DOHH2 (cell line): ENCODE measurements around the gene TUBD1.
"Not testable (repeated sequence)": the region's sequence is repeated elsewhere in the genome, so short reads cannot be mapped to it uniquely, and the experiment has no call there.

ENCODE experiments used
- H3F3A ChIP-seq: fragments of 200-600 bp; sonication (generic), shearing (Covaris generic); 2 replicates; pipeline ENCODE4 v1.6.0; 2016; ENCODE audit warnings: antibody characterized with exemption, mild to moderate bottlenecking; ENCODE audit not compliant: control insufficient read depth, insufficient read depth
- H3K27ac ChIP-seq: fragments of 200-600 bp; sonication (generic); 2 replicates; pipeline ENCODE4 v1.5.1; 2014; ENCODE audit warnings: low read depth, mild to moderate bottlenecking, low read length, moderate library complexity
- H3K27me3 ChIP-seq: fragments of 200-600 bp; sonication (generic); 2 replicates; pipeline ENCODE4 v1.6.1; 2014; ENCODE audit warnings: mild to moderate bottlenecking, low read length, mixed read lengths; ENCODE audit not compliant: control insufficient read depth
- H3K36me3 ChIP-seq: fragments of 200-600 bp; sonication (generic); 2 replicates; pipeline ENCODE4 v1.6.1; 2014; ENCODE audit warnings: mild to moderate bottlenecking, low read length, moderate library complexity, mixed read lengths; ENCODE audit not compliant: control insufficient read depth
- H3K4me1 ChIP-seq: fragments of 200-600 bp; sonication (generic); 2 replicates; pipeline ENCODE4 v1.6.1; 2014; ENCODE audit warnings: mild to moderate bottlenecking, low read length, mixed read lengths; ENCODE audit not compliant: control insufficient read depth
- H3K4me2 ChIP-seq: fragments of 200-600 bp; sonication (generic); 2 replicates; pipeline ENCODE4 v1.6.0; 2014; ENCODE audit warnings: mild to moderate bottlenecking, low read length, moderate library complexity
- H3K4me3 ChIP-seq: fragments of 200-600 bp; sonication (generic); 2 replicates; pipeline ENCODE4 v1.5.1; 2014; ENCODE audit warnings: mild to moderate bottlenecking, low read length, mixed read lengths
- H3K79me2 ChIP-seq: fragments of 200-600 bp; sonication (generic); 2 replicates; pipeline ENCODE4 v1.6.1; 2014; ENCODE audit warnings: mild to moderate bottlenecking, low read length, mixed read lengths; ENCODE audit not compliant: control insufficient read depth
- H3K9me2 ChIP-seq: fragments of 200-600 bp; sonication (generic); replicated peaks from 2 replicates; pipeline ENCODE4 v1.6.1; 2014; ENCODE audit warnings: mild to moderate bottlenecking, low read length, mixed read lengths; ENCODE audit not compliant: control insufficient read depth
- H3K9me3 ChIP-seq: fragments of 200-600 bp; sonication (generic); 2 replicates; pipeline ENCODE4 v1.6.1; 2014; ENCODE audit warnings: antibody characterized with exemption, low read length, mixed read lengths; ENCODE audit not compliant: control insufficient read depth, insufficient read depth
- H4K20me1 ChIP-seq: fragments of 200-600 bp; sonication (generic); 2 replicates; pipeline ENCODE4 v1.6.0; 2014; ENCODE audit warnings: low read depth, mild to moderate bottlenecking, antibody characterized with exemption, low read length, moderate library complexity; ENCODE audit not compliant: control insufficient read depth, insufficient read depth
- CTCF ChIP-seq: fragments of 200-600 bp; sonication (generic); IDR thresholded peaks from one replicate; pipeline ENCODE4 v1.5.1; 2014; ENCODE audit warnings: antibody characterized with exemption, mild to moderate bottlenecking, low read depth, low read length; ENCODE audit not compliant: poor library complexity, severe bottlenecking
- EZH2phosphoT487 ChIP-seq: fragments of 200-600 bp; sonication (generic); IDR thresholded peaks from 2 replicates; pipeline ENCODE4 v1.6.1; 2017; ENCODE audit warnings: borderline replicate concordance, mild to moderate bottlenecking, antibody characterized with exemption, low read length, moderate library complexity, mixed read lengths

The TUBD1 gene

GRCh38 chr17:59851439-59852375 is 41.0 kb downstream of the TUBD1 start:
- Histone ChIP-seq H3K9me2 (no peaks in the 10 kb centered on the region), H3K27ac (no peak overlapping the region), H3K79me2 (peaks cover 19% of the 10 kb centered on the region; the same call in 1 of the 2 replicates), H4K20me1 (no peaks in the 10 kb centered on the region), H3K27me3 (no peaks in the 10 kb centered on the region), H3K4me3 (no peak overlapping the region), H3K36me3 (no peaks in the 10 kb centered on the region), H3K9me3 (no peaks in the 10 kb centered on the region), H3K4me1 (peaks cover 48% of the 10 kb centered on the region), H3K4me2 (no peak overlapping the region), H3F3A (peaks cover 5% of the 10 kb centered on the region)
- TF ChIP-seq CTCF (no peak), EZH2phosphoT487 (no peak)

GRCh38 chr17:59850311-59850710 is 42.4 kb downstream of the TUBD1 start:
- Histone ChIP-seq H3K79me2 (peaks cover 30% of the 10 kb centered on the region; the same call in 1 of the 2 replicates), H3F3A (peaks cover 19% of the 10 kb centered on the region), H3K4me1 (peaks cover 62% of the 10 kb centered on the region)
- H3K27ac ChIP-seq, H3K27me3 ChIP-seq, H3K9me2 ChIP-seq, H3K4me2 ChIP-seq, H4K20me1 ChIP-seq, H3K36me3 ChIP-seq, H3K4me3 ChIP-seq, H3K9me3 ChIP-seq: not testable (repeated sequence)

GRCh38 chr17:59848778-59849177 is 44.0 kb downstream of the TUBD1 start:
- peak overlapping the region; percentile 32; the same call in 1 of the 2 replicates for H3K4me3 ChIP-seq
- H3K36me3 ChIP-seq: no peaks in the 10 kb centered on the region
- H3K27ac ChIP-seq: peak overlapping the region; percentile 39
- H3K79me2 ChIP-seq: peaks cover 40% of the 10 kb centered on the region; the same call in 1 of the 2 replicates
- H3K9me2 ChIP-seq: no peaks in the 10 kb centered on the region
- peak overlapping the region; percentile 54 for H3K4me2 ChIP-seq
- H3K27me3 ChIP-seq: no peaks in the 10 kb centered on the region
- peaks cover 27% of the 10 kb centered on the region for H3F3A ChIP-seq
- H3K9me3 ChIP-seq: no peaks in the 10 kb centered on the region
- peaks cover 72% of the 10 kb centered on the region for H3K4me1 ChIP-seq
- TF ChIP-seq EZH2phosphoT487 (no peak), CTCF (no peak)
- no peaks in the 10 kb centered on the region for H4K20me1 ChIP-seq

GRCh38 chr17:59848385-59848668 is 44.4 kb downstream of the TUBD1 start:
- peak overlapping the region; percentile 39 for H3K27ac ChIP-seq
- H3K79me2 ChIP-seq: peaks cover 39% of the 10 kb centered on the region; the same call in 1 of the 2 replicates
- H3K27me3 ChIP-seq: no peaks in the 10 kb centered on the region
- H3K9me3 ChIP-seq: no peaks in the 10 kb centered on the region
- no peaks in the 10 kb centered on the region for H3K9me2 ChIP-seq
- peak overlapping the region; percentile 32; the same call in 1 of the 2 replicates for H3K4me3 ChIP-seq
- no peaks in the 10 kb centered on the region for H4K20me1 ChIP-seq
- peaks cover 68% of the 10 kb centered on the region for H3K4me1 ChIP-seq
- H3F3A ChIP-seq: peaks cover 27% of the 10 kb centered on the region
- H3K4me2 ChIP-seq: peak overlapping the region; percentile 54
- no peaks in the 10 kb centered on the region for H3K36me3 ChIP-seq
- TF ChIP-seq CTCF (no peak), EZH2phosphoT487 (no peak)
